Muscle of leg (tissue), 11 donors: ENCODE data around the gene KATNAL1. TPM values are rescaled to one million over a fixed set of nuclear protein-coding genes. Genes with fewer than 3 reads are reported as not detected.

Experiments used
- DNase-seq: peaks from one replicate; pipeline ENCODE4 v3.0.0; 2013
- H3K27ac ChIP-seq: one replicate; pipeline ENCODE4 v1.5.1; 2013; ENCODE audit warnings: mild to moderate bottlenecking, low read length, control low read depth
- H3K27me3 ChIP-seq: one replicate; pipeline ENCODE4 v1.6.1; 2013; ENCODE audit warnings: low read length; ENCODE audit not compliant: control insufficient read depth, insufficient read depth
- H3K36me3 ChIP-seq: one replicate; pipeline ENCODE4 v1.6.1; 2013; ENCODE audit warnings: low read length; ENCODE audit not compliant: control insufficient read depth, insufficient read depth
- H3K4me1 ChIP-seq: one replicate; pipeline ENCODE4 v1.6.1; 2013; ENCODE audit warnings: low read length; ENCODE audit not compliant: control insufficient read depth, insufficient read depth
- H3K4me3 ChIP-seq: one replicate; pipeline ENCODE4 v1.5.1; 2013; ENCODE audit warnings: low read length, control low read depth
- H3K9me3 ChIP-seq: replicated peaks from 2 replicates; pipeline ENCODE4 v1.6.1; 2013; ENCODE audit warnings: low read depth, low read length; ENCODE audit not compliant: control insufficient read depth
- WGBS: methylation state at CpG from one replicate; pipeline ENCODE4 v1.1.5; 2013; ENCODE audit warnings: missing lambda C conversion rate; ENCODE audit not compliant: insufficient coverage; 5-methylcytosine and 5-hydroxymethylcytosine counted together
- polyA plus RNA-seq, 8 donors: library from polyadenylated mRNA; unstranded; fragments of 120-200 nt; gene quantifications; one replicate each; pipeline versions ENCODE4 v1.2.1 to v1.2.3, GENCODE V29; 2013; ENCODE audit warnings: inconsistent platforms in 1 of 8, low replicate concordance in 1 of 8; ENCODE audit not compliant: insufficient read length in 8 of 8, insufficient read depth in 1 of 8
- total RNA-seq: library from RNA; stranded (reverse); fragments of 120-200 nt; gene quantifications from one replicate; pipeline ENCODE4 v1.2.4, GENCODE V29; 2013

Gene KATNAL1
- total and polyA plus RNA-seq, 9 donors: 7.8 to 22.2 (median 11.7) TPM

DNA sequence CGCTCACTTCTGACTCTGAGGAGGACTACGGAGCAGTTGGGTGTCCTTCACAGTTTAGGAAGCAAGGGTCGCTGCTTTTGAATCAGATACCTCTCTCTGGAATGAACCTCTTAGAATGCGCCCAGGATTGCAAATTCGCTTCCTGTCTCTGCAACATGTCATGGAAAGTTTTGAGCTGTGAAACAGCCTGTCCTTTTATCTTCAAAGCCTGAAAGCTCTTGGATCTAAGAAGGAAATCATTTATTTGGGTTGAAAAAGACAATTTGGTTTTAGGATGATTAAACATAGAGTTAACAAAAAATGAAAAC, 134.1 kb downstream of the KATNAL1 start:
- 65% methylated on average over 4 of the region's 5 CpGs for WGBS
- DNase-seq: no peak
- H3K4me3 ChIP-seq: no peak overlapping the region
- no peaks in the 10 kb centered on the region for H3K27me3 ChIP-seq
- no peaks in the 10 kb centered on the region for H3K9me3 ChIP-seq
- no peaks in the 10 kb centered on the region for H3K36me3 ChIP-seq
- no peak overlapping the region for H3K27ac ChIP-seq
- no peaks in the 10 kb centered on the region for H3K4me1 ChIP-seq

DNA sequence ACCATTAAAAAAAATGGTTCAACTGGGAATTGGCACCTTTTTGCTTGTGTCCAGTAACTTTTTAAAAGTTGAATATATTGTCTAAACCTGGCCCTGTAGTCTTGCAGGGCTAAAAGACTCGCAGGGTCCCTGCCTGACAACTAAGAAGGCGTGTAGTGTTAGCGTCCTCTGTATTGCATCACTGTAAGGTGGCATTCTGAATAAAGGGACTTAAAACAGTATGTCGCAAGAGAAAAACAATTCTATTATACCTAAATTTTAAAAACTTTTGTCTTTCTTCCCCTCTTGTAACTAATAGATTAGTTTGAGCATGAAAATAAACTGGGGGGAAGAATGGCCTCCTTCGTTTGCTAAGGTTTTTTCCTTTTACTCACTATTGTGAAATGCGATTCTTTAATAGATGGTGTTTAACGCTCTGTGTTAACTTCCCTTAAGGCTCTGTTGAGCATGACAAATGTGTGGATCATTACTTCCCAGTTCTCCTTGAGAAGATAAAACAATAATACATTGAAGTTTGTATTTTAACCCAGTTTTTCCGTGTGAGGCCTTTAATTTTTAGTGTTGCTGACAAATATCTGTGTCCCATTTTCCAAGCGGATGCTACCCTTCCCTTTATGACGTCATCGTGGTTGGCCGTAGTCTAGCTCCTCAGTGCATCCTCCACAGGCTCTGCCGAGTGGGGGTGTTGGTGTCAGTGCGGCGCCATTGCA, 134.6 kb downstream of the KATNAL1 start:
- Histone ChIP-seq H3K36me3 (no peaks in the 10 kb centered on the region), H3K4me3 (no peak overlapping the region), H3K27ac (no peak overlapping the region), H3K9me3 (no peaks in the 10 kb centered on the region), H3K27me3 (no peaks in the 10 kb centered on the region), H3K4me1 (no peaks in the 10 kb centered on the region)
- 80% methylated on average over 10 of the region's 15 CpGs for WGBS
- DNase-seq: no peak

DNA sequence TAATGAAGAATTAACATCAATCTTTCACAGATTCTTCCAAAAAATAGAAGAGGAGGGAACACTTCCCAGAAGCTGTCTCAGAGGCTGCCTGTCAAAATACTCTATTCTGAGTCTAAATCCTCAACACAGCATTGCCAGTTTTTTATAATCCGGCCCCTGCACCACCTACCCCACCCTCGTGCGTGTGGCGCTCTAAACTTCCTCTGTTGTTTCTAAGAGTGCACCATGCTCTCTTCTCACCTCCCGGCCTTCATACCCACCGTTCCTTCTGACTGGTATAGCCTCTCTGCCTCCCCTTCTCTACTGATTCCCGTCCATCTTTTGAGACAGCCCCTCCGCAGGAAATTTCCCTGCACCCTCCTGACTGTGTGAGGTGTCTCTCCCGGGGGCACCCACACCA, 136.8 kb downstream of the KATNAL1 start:
- H3K36me3 ChIP-seq: no peaks in the 10 kb centered on the region
- H3K9me3 ChIP-seq: no peaks in the 10 kb centered on the region
- H3K27me3 ChIP-seq: no peaks in the 10 kb centered on the region
- H3K4me3 ChIP-seq: no peak overlapping the region
- no peak overlapping the region for H3K27ac ChIP-seq
- no peak for DNase-seq
- no peaks in the 10 kb centered on the region for H3K4me1 ChIP-seq
- WGBS: 61% methylated on average over 9 of the region's 9 CpGs

GRCh38 chr13:30169442-30169841, 137.9 kb downstream of the KATNAL1 start:
- no CpG with 5 or more reads among the region's 2 CpGs for WGBS
- H3K4me1 ChIP-seq: no peaks in the 10 kb centered on the region
- H3K4me3 ChIP-seq: no peak overlapping the region
- no peaks in the 10 kb centered on the region for H3K36me3 ChIP-seq
- H3K27me3 ChIP-seq: no peaks in the 10 kb centered on the region
- H3K27ac ChIP-seq: no peak overlapping the region
- DNase-seq: peak; percentile 77
- H3K9me3 ChIP-seq: no peaks in the 10 kb centered on the region

DNA sequence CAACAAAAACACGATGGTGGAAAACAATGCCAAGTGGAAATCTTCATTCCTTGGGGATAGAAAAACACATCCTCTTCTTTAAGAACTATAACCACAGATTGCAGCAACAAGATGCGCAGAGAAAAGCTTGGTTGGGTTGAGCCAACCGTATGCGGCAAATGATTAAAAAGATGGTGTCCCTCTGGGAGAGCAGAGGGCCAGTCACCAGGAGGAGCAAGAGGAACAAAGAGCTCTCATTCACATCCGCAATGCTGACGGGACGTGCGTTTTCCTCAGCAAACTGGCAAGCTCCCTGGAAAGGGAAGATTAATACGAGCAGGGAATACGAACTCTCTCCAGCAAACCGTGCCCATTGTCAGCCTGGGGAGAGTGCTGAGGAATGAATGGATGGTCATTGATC, 141.6 kb downstream of the KATNAL1 start:
- Histone ChIP-seq H3K36me3 (no peaks in the 10 kb centered on the region), H3K4me1 (no peaks in the 10 kb centered on the region), H3K27ac (no peak overlapping the region), H3K27me3 (no peaks in the 10 kb centered on the region), H3K4me3 (no peak overlapping the region), H3K9me3 (no peaks in the 10 kb centered on the region)
- DNase-seq: peak; percentile 73
- 76% methylated on average over 3 of the region's 11 CpGs for WGBS

GRCh38 chr13:30165071-30165470, 142.3 kb downstream of the KATNAL1 start:
- WGBS: no CpG with 5 or more reads among the region's 2 CpGs
- no peak overlapping the region for H3K27ac ChIP-seq
- H3K36me3 ChIP-seq: no peaks in the 10 kb centered on the region
- no peaks in the 10 kb centered on the region for H3K4me1 ChIP-seq
- no peak for DNase-seq
- no peaks in the 10 kb centered on the region for H3K9me3 ChIP-seq
- no peaks in the 10 kb centered on the region for H3K27me3 ChIP-seq
- no peak overlapping the region for H3K4me3 ChIP-seq

GRCh38 chr13:30164146-30164545, 143.2 kb downstream of the KATNAL1 start:
- Histone ChIP-seq H3K27ac (no peak overlapping the region), H3K9me3 (no peaks in the 10 kb centered on the region), H3K27me3 (no peaks in the 10 kb centered on the region), H3K4me3 (no peak overlapping the region), H3K36me3 (no peaks in the 10 kb centered on the region), H3K4me1 (no peaks in the 10 kb centered on the region)
- no peak for DNase-seq
- 56% methylated on average over 8 of the region's 9 CpGs for WGBS

DNA sequence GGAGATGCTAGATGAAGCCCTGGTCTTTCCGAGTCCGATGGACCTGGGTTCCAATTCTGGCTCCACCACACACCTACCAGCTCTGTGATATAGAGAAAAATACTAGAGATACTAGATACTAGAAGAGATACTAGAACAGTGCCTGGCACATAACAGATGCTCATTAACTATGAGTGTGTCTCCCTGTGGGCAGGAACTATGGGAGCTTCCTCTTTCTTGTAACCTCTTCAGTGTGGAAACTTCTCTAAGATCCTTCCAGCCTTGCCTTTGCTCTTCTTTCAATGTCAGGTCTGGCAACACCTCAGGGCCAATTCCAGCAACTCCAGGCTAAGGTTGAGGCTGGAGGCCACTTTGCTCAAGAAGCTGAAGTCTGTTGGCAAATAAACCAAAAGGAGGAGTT, 143.9 kb downstream of the KATNAL1 start:
- DNase-seq: no peak
- WGBS: no CpG with 5 or more reads among the region's 2 CpGs
- no peaks in the 10 kb centered on the region for H3K4me1 ChIP-seq

DNA sequence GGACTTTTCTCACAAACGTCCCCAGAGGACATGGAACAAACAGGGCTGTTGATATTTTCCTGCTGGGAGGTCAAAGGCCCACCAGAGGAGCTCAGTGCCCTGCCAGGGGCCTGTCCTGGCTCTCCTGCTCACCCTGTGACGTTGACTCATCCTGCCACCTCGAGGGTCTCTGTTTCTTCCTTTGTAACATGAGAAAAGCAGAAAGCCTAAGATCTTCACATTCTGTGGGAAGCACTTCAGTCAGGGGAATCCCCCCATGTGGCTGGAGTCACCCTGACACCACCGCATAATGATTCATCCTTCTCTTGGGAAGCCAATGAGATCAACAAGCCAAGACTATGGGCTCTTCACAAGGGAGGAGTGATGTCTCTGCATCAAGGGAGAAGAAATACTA, 147.9 kb downstream of the KATNAL1 start:
- Histone ChIP-seq H3K4me3 (no peak overlapping the region), H3K27me3 (peaks cover 6% of the 10 kb centered on the region), H3K27ac (no peak overlapping the region), H3K4me1 (no peaks in the 10 kb centered on the region), H3K36me3 (no peaks in the 10 kb centered on the region), H3K9me3 (no peaks in the 10 kb centered on the region)
- WGBS: 41% methylated on average over 2 of the region's 4 CpGs
- no peak for DNase-seq

More for the DNA sequence above, 143.9 kb downstream of the KATNAL1 start:
- Histone ChIP-seq H3K36me3 (no peaks in the 10 kb centered on the region), H3K4me3 (no peak overlapping the region), H3K27me3 (no peaks in the 10 kb centered on the region), H3K27ac (no peak overlapping the region), H3K9me3 (no peaks in the 10 kb centered on the region)

- peak; percentile 23 for DNase-seq
- Histone ChIP-seq H3K27ac (no peak overlapping the region), H3K4me1 (peaks cover under 1% of the 10 kb centered on the region), H3K36me3 (no peaks in the 10 kb centered on the region), H3K9me3 (no peaks in the 10 kb centered on the region), H3K4me3 (no peak overlapping the region), H3K27me3 (peaks cover 10% of the 10 kb centered on the region)
- 65% methylated on average over 4 of the region's 8 CpGs for WGBS
Measured at GRCh38 chr13:30158774-30159445, 148.4 kb downstream of the KATNAL1 start.
